Smooth muscle cell of the brain vasculature (primary cell): ENCODE results near the gene ADGRB3.

Source experiments
- DNase-seq: peaks from one replicate; pipeline ENCODE4 v3.0.0-alpha.2; 2012; ENCODE audit warnings: low read depth, low spot score

Gene ADGRB3

GRCh38 chr6:69331886-69332285, 696.8 kb downstream of the ADGRB3 start:
- no peak for DNase-seq

DNA sequence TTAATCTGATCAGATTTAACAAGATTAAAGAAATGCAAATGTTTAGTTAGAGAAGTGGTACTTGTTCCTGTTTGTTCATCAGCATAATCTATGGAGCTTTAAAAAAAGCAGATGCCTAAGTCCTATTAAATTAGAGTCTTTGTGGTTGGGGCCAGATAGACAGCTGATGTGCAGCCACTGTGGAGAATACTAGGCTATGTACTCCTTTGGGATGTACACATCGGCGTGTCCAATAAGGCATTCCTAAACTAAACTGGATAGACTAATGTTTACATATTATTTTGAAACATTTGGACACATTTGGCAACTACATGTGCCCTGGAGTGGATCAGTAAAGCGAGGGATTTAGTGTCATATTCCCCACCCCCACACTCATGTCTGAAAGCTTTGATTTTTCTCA, 702.2 kb downstream of the ADGRB3 start:
- DNase-seq, result no peak

DNA sequence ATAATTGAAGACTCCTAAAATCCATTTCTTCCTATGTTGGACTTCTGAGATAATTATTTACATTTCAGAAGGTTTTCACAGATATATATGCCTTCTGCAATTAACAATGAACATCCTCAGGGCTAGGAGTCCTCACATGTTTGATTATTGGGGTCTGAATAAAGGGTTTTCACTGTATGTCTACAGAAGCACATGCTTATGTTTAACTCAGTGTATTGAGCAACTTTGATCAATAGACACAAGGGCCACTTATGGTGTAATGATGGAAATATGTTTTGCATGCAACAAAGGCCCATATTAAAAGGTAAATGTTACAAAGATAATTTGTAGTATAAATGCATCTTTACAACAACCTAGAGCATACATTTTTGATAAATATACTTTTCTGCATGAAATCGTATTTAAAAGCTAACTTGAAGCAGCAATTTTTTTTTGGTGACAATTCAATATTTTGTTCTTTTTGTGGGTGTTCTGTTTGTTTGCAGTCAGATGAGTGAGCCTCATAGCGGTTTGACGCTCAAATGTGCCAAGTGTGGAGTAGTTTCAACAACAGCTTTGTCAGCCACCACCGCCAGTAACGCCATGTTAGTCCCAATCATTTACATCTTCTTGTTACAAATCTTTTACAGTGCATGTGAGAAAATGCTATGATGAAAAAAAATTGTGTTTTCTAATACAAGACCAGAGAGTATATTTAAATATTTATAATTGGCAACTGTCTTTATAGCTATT, 703.5 kb downstream of the ADGRB3 start:
- no peak for DNase-seq

GRCh38 chr6:69339163-69339550, 704.1 kb downstream of the ADGRB3 start:
- no peak for DNase-seq

DNA sequence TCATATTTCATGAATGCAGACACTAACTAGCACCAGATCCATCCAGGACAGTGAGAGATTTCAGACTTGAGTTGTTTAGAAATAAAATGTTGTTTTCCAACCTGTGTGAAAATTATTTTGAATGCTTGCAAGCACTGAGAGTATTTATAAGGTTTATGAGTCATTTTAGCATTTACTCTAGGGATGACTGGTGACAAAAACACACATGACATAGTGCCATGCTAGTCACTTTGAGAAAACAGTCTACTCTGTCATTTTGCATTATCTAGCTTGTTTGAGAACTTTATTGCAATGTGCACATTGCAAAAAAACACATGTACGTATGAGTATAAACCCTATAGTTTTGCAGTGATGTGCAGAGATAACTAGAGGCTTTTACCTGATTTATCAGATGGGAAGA, 705.1 kb downstream of the ADGRB3 start:
- no peak for DNase-seq

- no peak for DNase-seq
These were observed 708.8 kb downstream of the ADGRB3 start for GRCh38 chr6:69343851-69344250.

- DNase-seq, result no peak
These were observed 714.7 kb downstream of the ADGRB3 start for GRCh38 chr6:69349771-69350170.

DNA sequence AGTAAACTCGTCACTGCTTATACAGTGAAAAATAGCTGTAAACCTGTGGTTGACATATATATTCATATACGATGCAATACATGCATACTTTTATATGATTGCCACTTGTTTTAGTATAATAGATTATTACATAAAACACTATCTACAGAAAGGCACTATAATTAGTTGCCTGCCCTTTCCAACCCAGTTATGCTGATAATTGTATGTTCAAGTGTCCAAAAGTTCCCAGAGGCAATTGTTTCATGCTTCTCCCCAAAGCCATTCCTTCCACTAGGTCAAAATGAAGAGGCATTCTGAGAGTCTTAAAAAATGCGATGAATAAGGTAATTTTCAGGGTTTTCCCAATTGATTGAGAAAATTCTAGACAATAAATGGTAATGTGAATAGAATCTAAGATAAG, 727.1 kb downstream of the ADGRB3 start:
- DNase-seq, result no peak

DNA sequence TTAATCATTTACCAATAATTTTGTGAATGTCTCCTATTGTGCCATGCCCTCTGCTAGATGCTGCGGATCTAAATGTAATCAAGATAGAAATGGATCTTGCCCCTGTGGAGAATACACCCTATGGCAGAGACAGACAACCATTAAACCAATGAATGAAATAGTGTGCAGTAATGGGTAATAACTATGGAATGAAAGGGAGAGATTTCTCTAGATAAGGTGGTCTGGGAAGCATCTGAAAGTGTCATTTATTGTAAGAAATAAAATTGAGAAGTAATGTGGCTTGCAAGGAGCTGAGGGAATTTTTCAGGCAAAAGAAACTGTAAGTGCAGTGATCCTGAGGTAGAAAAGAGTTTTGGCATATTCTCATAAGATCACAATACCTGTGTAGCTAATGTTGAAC, 731.7 kb downstream of the ADGRB3 start:
- no peak for DNase-seq

DNA sequence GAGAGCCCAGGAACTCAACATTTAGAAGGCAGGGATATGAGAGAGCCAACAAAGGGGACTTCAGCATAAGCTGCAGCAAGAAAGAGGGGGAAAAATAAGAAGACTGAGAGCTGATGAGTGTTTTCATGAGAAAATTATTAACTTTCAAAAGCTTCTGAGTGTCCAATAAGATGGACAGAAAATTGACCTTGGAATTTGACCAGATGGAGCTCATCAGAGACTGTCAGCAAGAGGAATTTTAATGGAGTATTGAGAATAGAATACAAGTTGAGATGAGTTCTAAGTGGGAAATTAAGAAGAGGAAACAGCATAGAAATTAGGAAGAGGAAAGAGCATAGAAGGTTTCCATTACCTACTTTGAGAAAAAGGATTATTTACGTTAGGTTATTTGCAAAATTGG, 733.5 kb downstream of the ADGRB3 start:
- no peak for DNase-seq

DNA sequence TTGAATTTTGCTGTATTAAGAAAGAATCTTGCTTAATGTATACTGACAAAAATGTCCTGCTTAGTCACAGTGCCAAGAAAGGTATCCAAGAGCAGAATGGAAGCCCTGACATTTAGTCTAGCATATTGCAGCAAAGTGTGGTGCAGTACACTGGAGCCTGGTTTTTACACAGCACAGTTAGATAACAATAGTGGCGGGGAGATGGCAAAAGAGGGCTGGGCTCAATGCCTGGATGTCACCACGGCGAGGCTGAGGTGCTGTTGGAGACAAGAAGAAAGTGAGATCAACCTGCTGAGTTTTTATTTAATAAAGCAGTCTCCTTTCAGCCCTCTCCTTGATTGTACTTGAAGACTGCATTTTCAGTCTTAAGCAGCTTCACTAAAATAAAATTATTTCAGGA, 735.7 kb downstream of the ADGRB3 start:
- DNase-seq, result no peak

DNA sequence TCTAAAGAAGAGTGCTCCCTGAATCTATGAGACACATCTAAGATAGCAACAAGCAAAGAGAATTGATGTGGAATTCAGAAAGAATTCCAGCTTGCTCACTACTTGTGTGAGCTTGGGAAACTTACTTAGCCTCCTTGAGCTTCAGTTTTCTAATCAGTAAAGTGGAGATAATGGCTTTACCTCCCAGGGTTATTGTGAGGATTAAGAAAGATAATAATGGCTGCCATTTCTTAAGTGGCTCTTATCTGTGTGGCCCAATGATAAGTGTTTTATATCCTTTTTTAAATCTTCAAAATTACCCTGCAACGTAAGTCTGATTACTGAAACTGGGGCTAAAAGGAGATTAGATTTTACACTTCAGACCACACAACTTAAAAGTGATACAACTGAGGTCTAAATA, 743.2 kb downstream of the ADGRB3 start:
- no peak for DNase-seq

DNA sequence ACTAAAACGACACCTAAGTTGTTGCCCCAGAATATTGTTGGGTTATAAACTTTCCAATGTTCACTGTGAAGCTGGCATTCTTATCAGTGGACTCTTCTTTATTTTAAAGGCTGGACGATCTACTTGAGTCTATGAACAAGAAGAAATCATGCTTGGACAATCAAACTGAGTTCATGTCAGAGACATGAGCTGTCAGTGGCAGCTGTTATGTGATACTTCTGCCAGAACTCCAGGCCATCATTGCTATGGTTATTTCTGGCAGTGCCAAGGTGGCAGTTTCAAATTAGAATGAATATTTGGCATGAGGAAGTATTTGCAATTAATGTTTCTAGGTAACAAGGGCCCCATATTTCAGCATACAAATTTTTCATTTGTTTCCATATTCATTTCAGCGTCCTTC, 744.4 kb downstream of the ADGRB3 start:
- DNase-seq, result no peak

GRCh38 chr6:69383627-69384026, 748.5 kb downstream of the ADGRB3 start:
- no peak for DNase-seq

- DNase-seq, result no peak
These were observed 751.3 kb downstream of the ADGRB3 start for GRCh38 chr6:69386426-69386825.

DNA sequence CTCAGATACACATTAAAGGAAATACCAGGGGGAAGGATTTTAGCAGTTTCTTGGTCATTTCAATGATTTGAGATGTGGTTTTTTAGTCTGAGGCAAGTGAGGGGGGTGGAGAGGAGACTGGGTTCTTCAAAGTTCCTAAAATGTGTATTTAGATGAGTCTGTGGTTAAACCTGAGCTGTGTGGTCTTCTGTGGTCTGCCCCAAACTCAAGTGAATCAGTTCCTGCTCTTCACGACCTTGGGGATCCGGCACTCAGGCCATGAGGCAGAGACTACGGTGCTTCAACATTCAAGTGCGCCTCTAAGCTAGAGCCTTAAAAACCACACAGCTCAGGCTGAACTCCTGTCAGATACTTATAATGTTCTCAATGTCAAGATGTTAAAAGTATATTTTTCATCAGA, 755.0 kb downstream of the ADGRB3 start:
- DNase-seq, result no peak

DNA sequence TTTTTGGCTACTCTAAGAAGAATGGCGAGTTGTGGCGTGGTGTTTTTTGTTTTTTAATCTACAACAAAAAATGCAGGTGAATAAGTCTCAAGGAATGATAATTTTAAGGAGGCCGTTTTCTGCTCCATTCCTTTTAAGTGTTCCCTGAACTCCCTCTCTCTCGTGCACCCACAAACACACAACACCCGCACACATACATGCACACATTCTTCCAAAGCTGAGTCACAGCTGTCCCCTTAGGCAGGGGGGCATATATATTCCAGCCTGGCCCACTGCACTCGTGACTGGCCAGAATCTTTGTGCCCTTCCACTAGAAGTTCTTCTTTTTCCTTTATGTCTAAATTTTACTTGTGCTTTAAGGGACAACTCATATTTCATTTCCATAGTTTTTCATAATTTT, 756.0 kb downstream of the ADGRB3 start:
- no peak for DNase-seq

GRCh38 chr6:69392745-69393144, 757.7 kb downstream of the ADGRB3 start:
- DNase-seq, result no peak

DNA sequence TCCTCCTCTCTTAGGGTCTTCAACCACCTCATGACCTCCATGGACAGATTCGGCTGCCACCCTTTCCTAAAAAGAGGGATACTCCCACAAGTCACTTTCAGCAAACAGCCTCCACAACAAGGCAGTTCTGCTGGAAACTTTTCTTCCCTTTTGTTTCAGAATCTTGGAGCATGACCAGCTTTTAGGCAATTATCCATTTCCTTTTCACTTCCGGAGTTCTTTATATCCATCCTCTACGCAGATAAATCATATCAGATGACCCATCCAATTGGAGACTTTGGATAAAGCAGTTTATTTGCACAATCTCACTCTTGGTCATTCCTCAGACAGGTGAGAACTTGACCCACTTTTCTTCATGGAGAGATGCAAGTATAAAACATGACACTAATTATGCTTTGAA, 763.2 kb downstream of the ADGRB3 start:
- no peak for DNase-seq

GRCh38 chr6:69398729-69399128, 763.6 kb downstream of the ADGRB3 start:
- no peak for DNase-seq

DNA sequence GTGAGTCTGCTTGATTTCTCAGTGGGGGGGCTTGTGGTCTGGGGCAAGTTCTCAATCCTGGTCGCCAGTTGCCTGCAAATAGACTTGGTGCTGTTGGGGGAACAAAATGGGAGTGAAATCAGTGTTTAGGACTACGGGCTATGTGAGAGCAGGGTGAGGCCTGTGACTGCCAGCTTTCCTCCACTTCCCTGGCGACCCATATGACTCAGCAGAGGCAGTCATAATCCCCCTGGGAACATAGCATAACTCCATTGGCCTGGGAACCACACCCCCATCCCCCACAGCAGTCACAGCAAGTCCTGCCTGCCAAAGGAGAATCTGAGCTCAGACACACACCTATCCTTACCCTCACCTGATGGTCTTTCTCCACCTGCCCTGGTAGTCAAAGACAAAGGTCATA, 773.8 kb downstream of the ADGRB3 start:
- no peak for DNase-seq

DNA sequence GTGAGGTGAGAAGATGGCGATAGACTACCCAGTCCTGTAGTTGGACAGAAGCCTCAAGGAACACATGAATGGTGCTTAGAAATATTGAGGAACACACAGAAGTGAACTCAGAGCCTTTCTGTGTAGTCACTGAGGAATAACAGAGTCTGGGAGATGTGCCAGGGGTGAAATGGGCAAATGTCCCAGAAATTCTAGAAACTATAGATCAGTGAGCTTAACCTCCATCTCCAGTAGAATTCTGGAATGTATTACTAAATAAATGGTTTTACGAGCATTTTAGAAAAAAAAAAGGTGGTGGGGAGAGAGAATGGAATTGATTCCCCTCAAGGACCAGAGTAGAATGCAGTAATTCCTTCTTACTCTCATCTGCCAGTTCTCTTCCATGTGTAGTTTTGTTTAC, 781.7 kb downstream of the ADGRB3 start:
- DNase-seq, result no peak

DNA sequence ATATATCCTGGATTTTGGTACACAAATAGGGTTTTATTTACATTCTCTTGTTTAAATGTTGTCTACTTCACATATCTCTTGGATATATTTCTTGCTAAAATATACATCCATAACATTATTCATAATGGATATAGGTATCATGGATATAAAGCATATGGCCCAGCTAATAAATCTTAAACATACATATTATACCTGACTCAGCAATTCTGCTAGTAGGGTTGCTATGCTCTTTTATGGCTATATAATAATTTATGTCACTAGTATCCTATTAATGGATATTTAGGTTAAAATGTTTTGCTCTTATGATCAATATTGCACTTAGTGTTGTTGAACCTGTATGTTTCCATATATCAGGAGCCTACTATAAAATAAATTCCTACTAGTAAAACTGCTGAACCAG, 786.2 kb downstream of the ADGRB3 start:
- DNase-seq, result no peak

GRCh38 chr6:69422020-69422419, 786.9 kb downstream of the ADGRB3 start:
- no peak for DNase-seq
